Activated gamma-delta T cell (primary cell): ENCODE measurements around the gene EHMT1.
"Not testable (repeated sequence)": the region's sequence is repeated elsewhere in the genome, so short reads cannot be mapped to it uniquely, and the experiment has no call there.

Experiments
- DNase-seq: peaks from one replicate; lab custom pipeline; 2025; lab: John Stamatoyannopoulos, UW

Gene EHMT1

GRCh38 chr9:137716694-137717287, 98.0 kb downstream of the EHMT1 start:
- DNase-seq, result no peak

GRCh38 chr9:137717776-137718327, 99.0 kb downstream of the EHMT1 start:
- DNase-seq, result no peak

GRCh38 chr9:137719194-137719593, 100.4 kb downstream of the EHMT1 start:
- no peak for DNase-seq

- no peak for DNase-seq
These were observed 101.8 kb downstream of the EHMT1 start for GRCh38 chr9:137720571-137721110.

- no peak for DNase-seq
These were observed 102.7 kb downstream of the EHMT1 start for GRCh38 chr9:137721479-137721878.

GRCh38 chr9:137721899-137722298, 103.1 kb downstream of the EHMT1 start:
- no peak for DNase-seq

- DNase-seq, result no peak
These were observed 103.7 kb downstream of the EHMT1 start for GRCh38 chr9:137722481-137722880.

GRCh38 chr9:137723356-137723755, 104.6 kb downstream of the EHMT1 start:
- peak; percentile 25 for DNase-seq

- no peak for DNase-seq
These were observed 105.1 kb downstream of the EHMT1 start for GRCh38 chr9:137723783-137724445.

GRCh38 chr9:137724818-137725240, 106.0 kb downstream of the EHMT1 start:
- DNase-seq, result no peak

GRCh38 chr9:137725598-137725997, 106.8 kb downstream of the EHMT1 start:
- no peak for DNase-seq

- not testable (repeated sequence) for DNase-seq
These were observed 107.5 kb downstream of the EHMT1 start for GRCh38 chr9:137726336-137726735.

- no peak for DNase-seq
These were observed 108.0 kb downstream of the EHMT1 start for GRCh38 chr9:137726764-137727163.

- no peak for DNase-seq
These were observed 108.9 kb downstream of the EHMT1 start for GRCh38 chr9:137727716-137728115.

- DNase-seq, result no peak
These were observed 109.9 kb downstream of the EHMT1 start for GRCh38 chr9:137728444-137729311.

GRCh38 chr9:137731216-137731946, 112.6 kb downstream of the EHMT1 start:
- DNase-seq, result no peak

GRCh38 chr9:137731947-137732813, 113.4 kb downstream of the EHMT1 start:
- no peak for DNase-seq

GRCh38 chr9:137733429-137733828, 114.6 kb downstream of the EHMT1 start:
- no peak for DNase-seq

- no peak for DNase-seq
These were observed 115.4 kb downstream of the EHMT1 start for GRCh38 chr9:137734181-137734580.

GRCh38 chr9:137738182-137738696, 119.4 kb downstream of the EHMT1 start:
- DNase-seq, result not testable (repeated sequence)
